ENCODE measurements around the gene GLRX.

The GLRX gene

GRCh38 chr5:95801961-95802360 is 20.6 kb downstream of the GLRX start:
- intact Hi-C loops (cut with micrococcal nuclease), result no loop called here
- Mint-ChIP-seq H3K4me3 (no peak overlapping the region), H3K9me3 (peaks cover 9% of the 10 kb centered on the region), H3K27me3 (no peaks in the 10 kb centered on the region), H3K36me3 (ENCODE audit: low read depth) (peaks cover 21% of the 10 kb centered on the region), H3K4me1 (ENCODE audit: low read depth) (peaks cover 6% of the 10 kb centered on the region), H3K27ac (no peak overlapping the region)

- Mint-ChIP-seq H3K4me1 (ENCODE audit: low read depth) (peaks cover 6% of the 10 kb centered on the region), H3K27ac (no peak overlapping the region), H3K27me3 (no peaks in the 10 kb centered on the region), H3K4me3 (no peak overlapping the region), H3K36me3 (ENCODE audit: low read depth) (peaks cover 21% of the 10 kb centered on the region), H3K9me3 (peaks cover 9% of the 10 kb centered on the region)
- intact Hi-C loops (cut with micrococcal nuclease), result no loop called here
Measured at GRCh38 chr5:95801532-95801931, 21.0 kb downstream of the GLRX start.

- no peak overlapping the region for H3K4me3 Mint-ChIP-seq
- H3K4me1 Mint-ChIP-seq (ENCODE audit: low read depth), result peaks cover 6% of the 10 kb centered on the region
- no peaks in the 10 kb centered on the region for H3K27me3 Mint-ChIP-seq
Measured at GRCh38 chr5:95800553-95800952, 22.0 kb downstream of the GLRX start.

GRCh38 chr5:95799191-95799835 is 23.2 kb downstream of the GLRX start:
- H3K36me3 Mint-ChIP-seq (ENCODE audit: low read depth), result peaks cover 6% of the 10 kb centered on the region
- intact Hi-C loops (cut with micrococcal nuclease), result no loop called here
- no peaks in the 10 kb centered on the region for H3K27me3 Mint-ChIP-seq
- no peak overlapping the region for H3K4me3 Mint-ChIP-seq
- peaks cover 4% of the 10 kb centered on the region for H3K4me1 Mint-ChIP-seq (ENCODE audit: low read depth)
- no peak overlapping the region for H3K27ac Mint-ChIP-seq
- H3K9me3 Mint-ChIP-seq, result no peaks in the 10 kb centered on the region

More at GRCh38 chr5:95800553-95800952, 22.0 kb downstream of the GLRX start:
- peaks cover 12% of the 10 kb centered on the region for H3K36me3 Mint-ChIP-seq (ENCODE audit: low read depth)
- H3K9me3 Mint-ChIP-seq, result peaks cover 7% of the 10 kb centered on the region
- intact Hi-C loops (cut with micrococcal nuclease), result no loop called here
- no peak overlapping the region for H3K27ac Mint-ChIP-seq

GRCh38 chr5:95798545-95798944 is 24.0 kb downstream of the GLRX start:
- Mint-ChIP-seq H3K4me3 (no peak overlapping the region), H3K36me3 (ENCODE audit: low read depth) (peaks cover 6% of the 10 kb centered on the region), H3K27me3 (no peaks in the 10 kb centered on the region), H3K9me3 (no peaks in the 10 kb centered on the region), H3K4me1 (ENCODE audit: low read depth) (no peaks in the 10 kb centered on the region), H3K27ac (no peak overlapping the region)
- intact Hi-C loops (cut with micrococcal nuclease), result no loop called here

- intact Hi-C loops (cut with micrococcal nuclease), result no loop called here
- no peaks in the 10 kb centered on the region for H3K27me3 Mint-ChIP-seq
- H3K27ac Mint-ChIP-seq, result no peak overlapping the region
- H3K4me3 Mint-ChIP-seq, result no peak overlapping the region
- H3K9me3 Mint-ChIP-seq, result no peaks in the 10 kb centered on the region
- peaks cover 5% of the 10 kb centered on the region for H3K36me3 Mint-ChIP-seq (ENCODE audit: low read depth)
- H3K4me1 Mint-ChIP-seq (ENCODE audit: low read depth), result no peaks in the 10 kb centered on the region
Measured at GRCh38 chr5:95798048-95798447, 24.5 kb downstream of the GLRX start.

- H3K4me3 Mint-ChIP-seq, result no peak overlapping the region
- no peaks in the 10 kb centered on the region for H3K36me3 Mint-ChIP-seq (ENCODE audit: low read depth)
- no peaks in the 10 kb centered on the region for H3K4me1 Mint-ChIP-seq (ENCODE audit: low read depth)
- no peaks in the 10 kb centered on the region for H3K9me3 Mint-ChIP-seq
- intact Hi-C loops (cut with micrococcal nuclease), result no loop called here
- H3K27ac Mint-ChIP-seq, result peak overlapping the region; percentile 7
- no peaks in the 10 kb centered on the region for H3K27me3 Mint-ChIP-seq
Measured at GRCh38 chr5:95797301-95797700, 25.2 kb downstream of the GLRX start.

GRCh38 chr5:95794070-95794516 is 28.4 kb downstream of the GLRX start:
- Mint-ChIP-seq H3K4me1 (ENCODE audit: low read depth) (peaks cover 5% of the 10 kb centered on the region), H3K27ac (no peak overlapping the region), H3K36me3 (ENCODE audit: low read depth) (no peaks in the 10 kb centered on the region), H3K27me3 (no peaks in the 10 kb centered on the region), H3K4me3 (no peak overlapping the region), H3K9me3 (no peaks in the 10 kb centered on the region)
- intact Hi-C loops (cut with micrococcal nuclease), result no loop called here

- Mint-ChIP-seq H3K4me1 (ENCODE audit: low read depth) (peaks cover 8% of the 10 kb centered on the region), H3K27me3 (no peaks in the 10 kb centered on the region), H3K4me3 (no peak overlapping the region), H3K36me3 (ENCODE audit: low read depth) (no peaks in the 10 kb centered on the region), H3K9me3 (no peaks in the 10 kb centered on the region), H3K27ac (no peak overlapping the region)
- intact Hi-C loops (cut with micrococcal nuclease), result no loop called here
Measured at GRCh38 chr5:95791751-95792150, 30.8 kb downstream of the GLRX start.

- Mint-ChIP-seq H3K4me3 (no peak overlapping the region), H3K4me1 (ENCODE audit: low read depth) (peaks cover 20% of the 10 kb centered on the region), H3K9me3 (no peaks in the 10 kb centered on the region), H3K27me3 (no peaks in the 10 kb centered on the region), H3K27ac (no peak overlapping the region), H3K36me3 (ENCODE audit: low read depth) (no peaks in the 10 kb centered on the region)
- intact Hi-C loops (cut with micrococcal nuclease), result no loop called here
Measured at GRCh38 chr5:95788493-95788892, 34.0 kb downstream of the GLRX start.

GRCh38 chr5:95786821-95787418 is 35.6 kb downstream of the GLRX start:
- peaks cover 20% of the 10 kb centered on the region for H3K4me1 Mint-ChIP-seq (ENCODE audit: low read depth)
- no peak overlapping the region for H3K4me3 Mint-ChIP-seq
- no peaks in the 10 kb centered on the region for H3K27me3 Mint-ChIP-seq
- intact Hi-C loops (cut with micrococcal nuclease), result no loop called here
- no peaks in the 10 kb centered on the region for H3K9me3 Mint-ChIP-seq
- H3K27ac Mint-ChIP-seq, result no peak overlapping the region
- H3K36me3 Mint-ChIP-seq (ENCODE audit: low read depth), result no peaks in the 10 kb centered on the region

- Mint-ChIP-seq H3K9me3 (no peaks in the 10 kb centered on the region), H3K27me3 (no peaks in the 10 kb centered on the region), H3K27ac (no peak overlapping the region), H3K4me3 (no peak overlapping the region), H3K4me1 (ENCODE audit: low read depth) (peaks cover 36% of the 10 kb centered on the region), H3K36me3 (ENCODE audit: low read depth) (no peaks in the 10 kb centered on the region)
- intact Hi-C loops (cut with micrococcal nuclease), result loop anchor here (5.0 kb wide), 1 partner anchor 33 kb away; no protein-coding TSS in a partner anchor
Measured at GRCh38 chr5:95784514-95785302, 37.8 kb downstream of the GLRX start.

- Mint-ChIP-seq H3K36me3 (ENCODE audit: low read depth) (no peaks in the 10 kb centered on the region), H3K9me3 (no peaks in the 10 kb centered on the region), H3K27me3 (no peaks in the 10 kb centered on the region), H3K27ac (no peak overlapping the region), H3K4me1 (ENCODE audit: low read depth) (peaks cover 41% of the 10 kb centered on the region), H3K4me3 (no peak overlapping the region)
- intact Hi-C loops (cut with micrococcal nuclease), result loop anchor here (5.0 kb wide), 1 partner anchor 34 kb away; no protein-coding TSS in a partner anchor
Measured at GRCh38 chr5:95783661-95784060, 38.9 kb downstream of the GLRX start.

- peak overlapping the region; percentile 31 for H3K27ac Mint-ChIP-seq
- intact Hi-C loops (cut with micrococcal nuclease), result loop anchor here (5.0 kb wide), 1 partner anchor 35 kb away; no protein-coding TSS in a partner anchor
Measured at GRCh38 chr5:95782181-95782580, 40.3 kb downstream of the GLRX start.

More at GRCh38 chr5:95782181-95782580, 40.3 kb downstream of the GLRX start:
- no peaks in the 10 kb centered on the region for H3K27me3 Mint-ChIP-seq
- no peaks in the 10 kb centered on the region for H3K36me3 Mint-ChIP-seq (ENCODE audit: low read depth)
- no peak overlapping the region for H3K4me3 Mint-ChIP-seq
- H3K9me3 Mint-ChIP-seq, result no peaks in the 10 kb centered on the region
- H3K4me1 Mint-ChIP-seq (ENCODE audit: low read depth), result peaks cover 44% of the 10 kb centered on the region

Data from dendritic cell treated with granulocyte-macrophage colony-stimulating factor and Interleukin-4, amounts not matched to agents 40 ng/mL and 50 ng/mL, for 4 days (primary cell).